Erythroblast (primary cell): ENCODE measurements around the gene NCOR2.

ENCODE experiments used
- GATA1 ChIP-seq: IDR thresholded peaks from 2 replicates; pipeline ENCODE4 v1.6.1; 2011; ENCODE audit warnings: low read depth, mild to moderate bottlenecking, control low read depth, low read length, moderate library complexity
- POLR2A ChIP-seq: IDR thresholded peaks from 2 replicates; pipeline ENCODE4 v1.6.1; 2011; ENCODE audit warnings: mild to moderate bottlenecking, low read length

DNA sequence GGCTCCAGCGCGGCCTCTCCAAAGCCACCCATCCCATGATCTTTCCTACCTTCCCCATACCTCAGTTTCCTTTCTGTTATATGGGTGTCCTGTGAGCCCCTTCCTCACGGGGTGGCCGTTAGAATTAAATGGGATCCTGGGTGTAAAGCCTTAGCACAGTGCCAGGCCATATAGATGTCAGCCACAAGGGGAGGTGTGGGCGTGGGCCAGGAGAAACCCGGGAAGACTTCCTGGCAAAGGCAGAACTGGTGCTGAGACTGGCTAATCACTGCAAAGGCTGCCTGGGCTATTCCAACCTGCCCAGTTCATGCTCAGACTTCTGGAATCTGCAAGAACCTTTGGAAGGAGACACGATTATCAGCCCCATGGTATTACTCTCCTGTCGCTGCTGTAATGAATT lies 11.0 kb upstream of the NCOR2 start:
- TF ChIP-seq POLR2A, result no peak
- TF ChIP-seq GATA1, result no peak
